Urinary bladder (tissue), 4 donors: ENCODE results near the gene PABPN1L. TPM values are rescaled to one million over a fixed set of nuclear protein-coding genes. Genes with fewer than 3 reads are reported as not detected.

Experiments used
- DNase-seq: peaks from one replicate; pipeline ENCODE4 v3.0.0-alpha.2; 2015; ENCODE audit errors: extremely low spot score
- H3K27ac ChIP-seq: one replicate; pipeline ENCODE4 v1.5.1; 2013; ENCODE audit warnings: low read depth, mild to moderate bottlenecking, moderate library complexity
- H3K36me3 ChIP-seq: one replicate; pipeline ENCODE4 v1.6.1; 2013; ENCODE audit warnings: mild to moderate bottlenecking, moderate library complexity; ENCODE audit not compliant: insufficient read depth
- H3K4me1 ChIP-seq: one replicate; pipeline ENCODE4 v1.6.1; 2013; ENCODE audit warnings: mild to moderate bottlenecking, moderate library complexity; ENCODE audit not compliant: insufficient read depth
- H3K4me3 ChIP-seq: one replicate; pipeline ENCODE4 v1.5.1; 2013; ENCODE audit warnings: low read depth, low read length
- WGBS: extraction: QIAGEN DNeasy Blood & Tissue Kit; methylation state at CpG from one replicate; pipeline ENCODE4 v1.1.7; 2013; 5-methylcytosine and 5-hydroxymethylcytosine counted together
- polyA plus RNA-seq: library from polyadenylated mRNA; stranded (reverse); fragments of 200-250 nt; gene quantifications from one replicate; pipeline ENCODE4 v1.2.3, GENCODE V29; 2013
- total RNA-seq: library from RNA; depleted of rRNA; stranded (reverse); fragments of >200 nt; gene quantifications from one replicate; pipeline ENCODE4 v1.2.3, GENCODE V29; 2014
- donor health status: healthy with polysubstance abuse.
- donor health status: healthy.

PABPN1L gene, protein sequence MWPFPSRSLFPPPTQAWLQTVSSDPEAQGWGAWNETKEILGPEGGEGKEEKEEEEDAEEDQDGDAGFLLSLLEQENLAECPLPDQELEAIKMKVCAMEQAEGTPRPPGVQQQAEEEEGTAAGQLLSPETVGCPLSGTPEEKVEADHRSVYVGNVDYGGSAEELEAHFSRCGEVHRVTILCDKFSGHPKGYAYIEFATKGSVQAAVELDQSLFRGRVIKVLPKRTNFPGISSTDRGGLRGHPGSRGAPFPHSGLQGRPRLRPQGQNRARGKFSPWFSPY
- total RNA-seq (not detected), polyA plus RNA-seq (not detected)

DNA sequence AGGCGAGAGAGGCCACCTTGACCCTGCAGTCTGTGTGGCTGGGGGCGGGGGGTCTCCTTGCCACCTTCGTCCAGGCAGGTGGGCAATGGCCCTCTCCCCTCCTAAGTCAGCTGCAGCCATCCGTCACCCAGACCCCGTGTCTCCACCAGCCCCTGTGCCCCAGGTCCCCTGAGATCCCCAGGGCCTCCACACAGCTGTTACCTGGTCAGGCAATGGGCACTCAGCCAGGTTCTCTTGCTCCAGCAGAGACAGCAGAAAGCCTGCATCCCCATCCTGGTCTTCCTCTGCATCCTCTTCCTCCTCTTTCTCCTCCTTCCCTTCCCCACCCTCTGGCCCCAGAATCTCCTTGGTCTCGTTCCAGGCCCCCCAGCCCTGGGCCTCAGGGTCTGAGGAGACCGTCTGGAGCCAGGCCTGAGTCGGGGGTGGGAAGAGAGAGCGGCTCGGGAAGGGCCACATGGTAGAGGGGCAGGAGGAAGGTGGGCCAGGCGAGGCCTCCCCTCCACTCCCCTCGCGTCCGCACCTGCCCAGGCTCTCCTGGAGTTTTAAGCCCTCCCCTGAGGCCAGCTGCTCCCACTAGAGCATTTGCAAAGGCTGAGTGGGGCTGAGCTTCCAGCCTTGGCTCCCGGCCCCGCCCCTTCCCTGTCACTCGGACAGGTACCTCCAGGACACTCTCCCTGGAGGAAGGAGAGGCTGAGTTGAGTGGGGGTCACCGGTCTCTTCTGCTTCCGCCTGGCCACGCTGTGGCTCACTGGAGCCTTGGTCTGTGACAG is at the start of gene PABPN1L:
Gene PABPN1L (minus strand): TSS at position 510 of the 770 bp plus-strand sequence. CDS start 54 bp downstream, at position 456.
- Histone ChIP-seq H3K36me3 (peaks cover 3% of the 10 kb centered on the region), H3K4me3 (no peak within 1 kb of the TSS), H3K27ac (no peak within 1 kb of the TSS), H3K4me1 (no peaks in the 10 kb centered on the region)
- no peak for DNase-seq
- WGBS: 66% methylated on average over 20 of the region's 20 CpGs

GRCh38 chr16:88915639-88916327 is 49.3 kb upstream of the PABPN1L start:
- WGBS: 81% methylated on average over 30 of the region's 30 CpGs
- Histone ChIP-seq H3K4me3 (no peak overlapping the region), H3K4me1 (no peaks in the 10 kb centered on the region), H3K27ac (no peak overlapping the region), H3K36me3 (no peaks in the 10 kb centered on the region)
- DNase-seq: no peak

DNA sequence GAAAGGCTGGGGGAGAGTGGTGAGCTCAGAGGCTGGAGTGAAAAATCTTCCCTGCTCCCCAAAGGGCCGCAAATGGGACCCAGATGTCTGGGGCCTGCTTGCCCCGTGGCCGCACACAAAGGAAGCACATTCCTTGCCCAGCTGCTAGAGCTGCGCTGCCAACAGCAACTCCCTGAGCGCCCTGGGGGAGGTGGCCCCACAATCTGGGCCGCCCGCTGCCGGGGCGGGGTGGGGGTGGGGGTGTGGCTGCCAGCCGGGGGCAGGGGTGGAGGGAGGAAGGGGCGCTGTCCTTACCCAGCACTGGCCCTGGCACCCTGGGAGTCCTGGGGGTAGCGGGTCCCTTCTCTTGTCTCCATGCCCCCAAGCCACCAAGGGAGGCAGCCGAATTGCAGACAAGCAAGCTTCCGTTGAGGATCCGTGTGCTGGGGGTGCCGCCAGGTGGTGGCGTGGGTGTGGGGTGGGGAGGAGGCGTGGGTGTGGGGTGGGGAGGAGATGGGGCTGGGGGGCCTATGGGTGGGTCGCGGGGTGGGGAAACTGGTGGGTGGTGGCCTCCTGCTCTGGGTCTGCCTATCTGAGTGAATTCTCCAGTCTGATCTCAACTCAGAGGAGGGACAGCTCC is 48.4 kb upstream of the PABPN1L start:
- 35% methylated on average over 20 of the region's 20 CpGs for WGBS
- H3K4me3 ChIP-seq: no peak overlapping the region
- H3K4me1 ChIP-seq: no peaks in the 10 kb centered on the region
- no peaks in the 10 kb centered on the region for H3K36me3 ChIP-seq
- no peak overlapping the region for H3K27ac ChIP-seq
- no peak for DNase-seq

- DNase-seq: no peak
- Histone ChIP-seq H3K27ac (no peak overlapping the region), H3K4me3 (no peak overlapping the region), H3K4me1 (no peaks in the 10 kb centered on the region), H3K36me3 (no peaks in the 10 kb centered on the region)
- WGBS: 97% methylated on average over 13 of the region's 13 CpGs
Observed at GRCh38 chr16:88913870-88914269, 47.4 kb upstream of the PABPN1L start.

DNA sequence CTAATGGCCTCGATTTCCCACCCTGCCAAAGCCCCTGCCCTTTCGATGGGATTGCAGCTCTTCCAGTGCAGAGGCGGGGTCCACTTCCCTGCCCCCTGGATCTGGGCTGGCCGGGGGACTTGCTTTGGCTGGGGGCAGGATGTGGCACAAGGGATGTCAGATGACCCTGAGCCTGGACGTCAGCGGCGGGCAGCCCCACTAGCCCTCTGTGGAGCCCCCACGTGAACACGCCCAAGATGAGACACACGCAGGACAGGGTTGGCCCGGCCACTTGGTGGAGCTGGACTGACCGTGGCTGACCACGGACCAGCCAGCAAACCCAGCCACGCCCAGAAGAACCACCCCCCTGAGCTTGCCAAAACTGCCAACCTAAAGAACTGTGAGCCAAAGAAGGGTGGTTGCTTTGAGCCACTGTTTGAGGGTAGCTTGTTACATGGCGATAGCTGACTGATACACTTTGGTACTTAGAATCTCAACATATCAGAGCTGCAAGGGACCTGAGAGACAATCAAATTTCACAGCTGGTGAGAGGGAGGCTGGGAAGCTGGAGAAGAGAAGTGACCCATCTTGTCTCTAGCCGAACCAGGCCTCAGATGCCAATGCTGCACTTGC is 46.6 kb upstream of the PABPN1L start:
- WGBS: 94% methylated on average over 16 of the region's 16 CpGs
- H3K4me3 ChIP-seq: no peak overlapping the region
- no peak overlapping the region for H3K27ac ChIP-seq
- no peaks in the 10 kb centered on the region for H3K4me1 ChIP-seq
- DNase-seq: no peak
- no peaks in the 10 kb centered on the region for H3K36me3 ChIP-seq

GRCh38 chr16:88912556-88912955 is 46.1 kb upstream of the PABPN1L start:
- Histone ChIP-seq H3K36me3 (no peaks in the 10 kb centered on the region), H3K27ac (no peak overlapping the region), H3K4me3 (no peak overlapping the region), H3K4me1 (no peaks in the 10 kb centered on the region)
- WGBS: 85% methylated on average over 15 of the region's 15 CpGs
- no peak for DNase-seq

DNA sequence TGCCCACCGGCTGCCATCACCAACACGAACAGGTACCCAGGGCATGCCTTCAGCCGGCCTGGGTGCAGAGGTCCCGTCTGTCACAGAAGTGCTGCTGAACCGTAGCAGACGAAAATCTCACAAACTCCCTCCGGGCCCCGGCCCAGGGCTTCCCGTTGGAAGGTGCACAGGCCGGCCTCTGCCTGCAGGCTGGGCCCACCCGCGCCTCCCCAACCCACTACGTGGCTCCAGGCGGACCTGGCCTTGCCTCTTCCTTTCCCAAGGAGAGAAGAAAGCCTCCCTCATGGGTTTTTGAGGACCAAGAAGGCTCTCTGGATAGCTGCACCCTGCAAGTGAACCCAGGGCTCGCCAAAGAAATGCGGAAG is 45.5 kb upstream of the PABPN1L start:
- Histone ChIP-seq H3K4me3 (no peak overlapping the region), H3K36me3 (no peaks in the 10 kb centered on the region), H3K27ac (no peak overlapping the region), H3K4me1 (no peaks in the 10 kb centered on the region)
- 89% methylated on average over 16 of the region's 16 CpGs for WGBS
- no peak for DNase-seq

GRCh38 chr16:88911136-88911945 is 44.9 kb upstream of the PABPN1L start:
- Histone ChIP-seq H3K27ac (no peak overlapping the region), H3K36me3 (no peaks in the 10 kb centered on the region), H3K4me3 (no peak overlapping the region), H3K4me1 (no peaks in the 10 kb centered on the region)
- no peak for DNase-seq
- WGBS: 75% methylated on average over 36 of the region's 36 CpGs

DNA sequence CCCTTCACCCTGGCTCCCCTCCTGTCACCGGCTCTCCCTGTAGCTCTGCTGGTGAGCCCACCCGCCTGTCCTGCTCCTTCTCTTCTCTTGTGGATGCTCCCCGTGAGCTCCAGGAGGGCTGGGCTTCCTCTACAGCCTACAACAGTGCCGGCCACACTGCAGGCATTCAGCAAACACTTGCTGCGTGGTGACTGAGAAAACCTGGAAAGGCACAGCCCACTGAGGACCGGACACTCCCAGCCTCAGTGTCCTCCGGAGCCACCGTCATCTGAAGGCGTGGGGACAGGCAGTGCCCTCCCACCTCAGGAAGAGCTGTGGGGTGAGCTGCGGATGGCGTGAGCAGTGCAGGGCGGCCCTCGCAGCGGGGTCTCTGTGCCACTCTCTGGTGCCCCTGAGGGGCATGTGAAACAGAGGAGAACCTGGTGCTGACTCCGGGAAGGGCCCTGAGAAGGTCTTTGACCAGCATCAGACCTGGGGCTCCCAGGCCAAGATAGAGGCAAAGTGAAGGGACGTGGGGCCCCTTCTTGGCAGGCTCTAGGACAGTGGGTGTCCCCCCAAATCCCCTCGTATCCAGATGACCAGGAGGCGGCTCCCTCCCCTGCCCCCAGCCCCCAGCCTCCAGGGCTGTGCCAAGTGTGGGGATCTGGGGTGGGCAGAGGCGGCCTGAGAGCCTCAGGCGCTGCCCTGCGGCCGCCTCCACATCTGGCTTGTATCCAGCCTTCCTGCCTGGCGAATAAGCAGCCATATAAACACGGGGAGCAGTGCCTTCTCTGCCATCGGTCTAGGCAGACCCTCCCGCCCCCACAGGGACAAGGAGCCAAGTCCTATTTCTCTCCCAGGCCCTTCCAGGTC is 44.0 kb upstream of the PABPN1L start:
- Histone ChIP-seq H3K4me3 (no peak overlapping the region), H3K27ac (no peak overlapping the region), H3K36me3 (no peaks in the 10 kb centered on the region), H3K4me1 (no peaks in the 10 kb centered on the region)
- 65% methylated on average over 26 of the region's 26 CpGs for WGBS
- no peak for DNase-seq

- no peak overlapping the region for H3K27ac ChIP-seq
- H3K36me3 ChIP-seq: no peaks in the 10 kb centered on the region
- WGBS: 85% methylated on average over 44 of the region's 44 CpGs
Observed at GRCh38 chr16:88909431-88910210, 43.2 kb upstream of the PABPN1L start.

DNA sequence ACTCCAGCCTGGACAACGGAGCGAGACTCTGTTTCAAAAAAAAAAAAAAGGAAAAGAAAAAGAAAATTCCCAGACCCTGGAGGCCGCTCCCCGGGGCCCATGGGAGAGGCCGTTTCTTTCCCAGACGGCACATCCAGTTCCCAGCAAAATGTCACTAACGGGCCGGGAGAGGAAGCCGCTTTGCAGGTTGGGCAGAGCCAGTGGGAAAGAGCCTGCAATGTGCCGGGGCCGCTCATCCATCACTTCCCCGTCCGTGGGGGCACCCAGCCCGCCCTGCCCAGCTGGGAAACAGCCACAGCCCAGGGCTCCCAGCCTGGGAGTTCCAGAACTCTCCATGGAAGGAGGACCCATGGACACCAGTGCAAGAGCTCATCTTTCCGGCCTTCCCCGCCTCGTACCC is 41.8 kb upstream of the PABPN1L start:
- no peak for DNase-seq
- Histone ChIP-seq H3K36me3 (no peaks in the 10 kb centered on the region), H3K27ac (no peak overlapping the region), H3K4me3 (no peak overlapping the region), H3K4me1 (no peaks in the 10 kb centered on the region)
- 82% methylated on average over 17 of the region's 17 CpGs for WGBS

More at GRCh38 chr16:88909431-88910210, 43.2 kb upstream of the PABPN1L start:
- DNase-seq: no peak
- H3K4me1 ChIP-seq: no peaks in the 10 kb centered on the region
- H3K4me3 ChIP-seq: no peak overlapping the region
